HG03460 (cell line): ENCODE results near the gene ARHGEF4.

Experiments
- ATAC-seq: cut with Tn5 transposase; IDR thresholded peaks from one replicate; pipeline ENCODE4 v1.9.1; 2021; ENCODE audit not compliant: unreplicated experiment

ARHGEF4 gene

DNA sequence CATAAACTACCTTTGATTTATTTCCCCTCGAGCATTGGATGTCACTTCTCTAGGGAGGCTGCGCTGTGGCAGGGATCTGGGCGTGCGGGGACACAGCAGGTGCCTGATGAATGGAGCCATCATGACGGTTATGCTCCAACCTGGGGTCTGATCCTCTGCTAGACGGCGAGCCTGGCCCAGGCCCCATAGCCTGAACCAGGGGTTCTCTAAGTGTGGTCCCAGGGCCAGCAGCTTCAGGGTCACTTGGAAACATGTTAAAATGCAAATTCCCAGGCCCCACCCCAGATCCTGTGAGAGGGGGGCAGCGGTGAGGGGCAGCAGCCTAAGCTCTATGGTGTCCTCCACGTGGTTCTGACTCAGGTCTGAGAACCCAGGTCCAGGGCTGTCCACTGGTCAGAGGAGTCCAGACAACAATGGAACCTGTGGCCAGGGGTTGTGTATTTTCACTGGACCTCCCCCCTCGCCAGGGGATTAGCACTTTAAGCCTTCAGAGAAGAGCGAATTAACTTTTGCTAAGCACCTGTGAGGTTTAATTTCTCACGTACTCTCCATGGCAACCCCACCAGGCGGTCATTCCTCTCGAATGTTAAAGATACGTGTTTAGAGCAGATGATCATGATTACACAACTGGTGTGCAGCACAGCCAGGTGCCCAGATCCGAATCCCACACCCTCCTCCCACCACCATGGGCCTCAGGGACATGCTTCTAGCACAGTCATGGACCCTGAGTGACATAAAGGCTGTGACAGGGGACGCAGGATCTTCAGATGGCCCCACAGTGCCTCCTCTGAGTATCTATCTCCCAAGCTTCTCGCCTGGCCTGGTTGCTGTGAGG, 1.6 kb upstream of the ARHGEF4 start:
- ATAC-seq = no peak

DNA sequence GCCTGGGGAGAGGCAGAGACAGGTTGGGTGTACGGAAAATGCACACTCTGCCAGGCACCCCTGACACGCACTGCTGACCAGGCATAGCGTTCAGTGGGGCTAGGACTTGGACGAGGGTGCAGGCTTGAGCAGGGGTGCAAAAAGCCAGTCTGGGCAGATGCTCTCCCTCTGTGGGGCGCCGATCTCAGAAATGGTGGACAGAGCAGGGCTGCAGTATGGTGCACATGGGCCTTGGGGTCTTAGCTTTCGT, 1.0 kb upstream of the ARHGEF4 start:
- ATAC-seq = no peak

GRCh38 chr2:130837175-130837810, 579 bp downstream of the ARHGEF4 start:
- ATAC-seq = peak; percentile 15

- ATAC-seq = no peak
Measured at GRCh38 chr2:130837811-130838565, 1.3 kb downstream of the ARHGEF4 start.

GRCh38 chr2:130839011-130839780, 2.5 kb downstream of the ARHGEF4 start:
- ATAC-seq = no peak

GRCh38 chr2:130840506-130840905, 3.8 kb downstream of the ARHGEF4 start:
- no peak for ATAC-seq

DNA sequence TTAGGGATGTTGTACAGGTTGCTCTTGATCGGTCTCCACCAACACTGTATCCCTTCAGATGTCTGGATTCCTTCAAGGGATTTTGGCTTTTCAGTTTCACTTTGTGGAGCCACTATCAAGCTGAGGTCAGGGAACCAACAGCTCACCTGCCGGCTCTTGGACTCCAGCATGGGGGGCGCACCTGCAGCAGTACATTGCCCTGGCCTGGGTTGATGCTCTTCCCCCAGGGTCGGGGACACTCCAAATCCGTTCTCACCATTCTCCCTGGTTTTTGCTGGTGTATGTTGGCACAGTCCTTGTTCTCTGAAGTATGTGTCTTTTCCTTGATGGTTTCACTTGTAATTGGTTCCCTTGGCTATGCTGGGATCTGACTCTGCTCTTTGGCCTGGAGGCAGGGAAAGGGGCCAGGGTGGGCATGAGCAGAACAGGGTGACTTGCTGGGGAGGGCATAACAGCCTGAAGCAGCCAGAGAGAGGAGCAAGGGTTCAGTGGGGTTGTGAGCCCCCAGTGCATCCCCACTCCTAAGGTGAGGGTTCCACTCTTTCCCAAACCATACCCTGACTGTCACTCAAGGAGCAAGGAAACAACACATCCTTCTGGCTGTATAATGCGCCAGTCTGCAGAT, 5.1 kb downstream of the ARHGEF4 start:
- no peak for ATAC-seq

DNA sequence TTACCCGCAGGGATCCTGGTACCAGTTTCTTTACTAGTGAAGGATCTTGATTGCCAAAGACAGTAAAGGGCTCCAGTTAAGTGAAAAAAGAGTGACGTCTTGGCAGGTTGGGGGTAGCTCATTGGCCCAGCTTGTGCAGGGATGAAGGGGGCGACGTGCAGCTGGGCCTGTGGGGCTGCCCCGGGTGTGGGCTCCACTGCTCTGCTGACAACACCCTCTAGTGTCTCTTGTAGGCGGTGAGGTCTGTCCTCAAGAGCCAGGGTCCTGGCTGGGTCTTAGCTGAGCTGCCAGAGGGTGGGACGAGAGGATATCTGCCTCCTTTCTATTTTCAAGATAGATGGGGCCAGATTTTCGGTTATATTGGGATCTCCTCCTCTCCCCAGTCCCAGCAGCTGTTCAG, 6.1 kb downstream of the ARHGEF4 start:
- ATAC-seq = no peak

GRCh38 chr2:130843321-130843985, 6.7 kb downstream of the ARHGEF4 start:
- ATAC-seq = no peak

DNA sequence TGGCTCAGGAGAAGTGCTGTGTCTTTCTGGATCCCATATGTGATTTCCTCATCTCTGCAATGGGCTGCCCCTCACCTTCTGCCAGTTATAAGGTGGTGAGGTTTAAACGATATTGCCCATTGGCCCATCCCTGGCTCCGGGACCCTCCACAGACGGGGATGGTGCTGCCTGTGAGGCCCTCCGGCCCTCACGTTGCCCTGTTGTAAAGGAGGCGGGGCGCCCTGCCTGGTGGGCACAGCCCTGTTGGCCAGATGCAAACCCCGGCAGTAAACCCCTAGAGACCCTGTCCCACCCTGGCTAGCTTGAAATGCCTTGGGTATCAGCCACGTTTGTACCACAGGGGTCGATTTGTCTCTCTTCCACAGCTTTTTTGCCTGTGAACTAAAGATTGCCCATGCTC, 7.4 kb downstream of the ARHGEF4 start:
- ATAC-seq = no peak

DNA sequence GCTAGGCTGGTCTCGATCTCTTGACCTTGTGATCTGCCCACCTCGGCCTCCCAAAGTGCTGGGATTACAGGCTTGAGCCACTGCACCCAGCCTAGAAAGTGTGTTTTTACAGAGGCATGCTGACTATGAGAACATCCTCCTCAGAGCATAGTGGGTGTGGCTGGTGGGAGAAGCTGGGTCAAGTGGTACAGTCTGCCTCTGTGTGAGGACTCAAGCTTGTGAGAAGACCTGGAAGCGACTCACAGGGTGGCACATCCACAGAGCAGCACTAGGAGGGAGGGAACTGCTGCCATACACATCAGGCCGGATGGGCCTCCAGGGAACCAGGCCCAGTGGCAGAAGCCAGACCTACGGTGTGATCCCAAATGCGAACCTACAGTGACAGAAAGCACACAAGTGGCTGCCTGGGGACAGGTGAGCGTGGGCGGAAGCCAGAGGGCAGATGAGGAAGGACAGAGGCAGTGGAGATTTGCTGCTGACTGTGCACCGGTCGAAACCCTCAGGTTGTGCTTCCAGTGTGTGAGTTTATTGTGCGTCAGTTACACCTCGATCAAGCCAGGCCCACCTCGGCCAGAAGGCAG, 8.9 kb downstream of the ARHGEF4 start:
- ATAC-seq = no peak

GRCh38 chr2:130846233-130846632, 9.5 kb downstream of the ARHGEF4 start:
- no peak for ATAC-seq

- no peak for ATAC-seq
Measured at GRCh38 chr2:130846686-130847375, 10.1 kb downstream of the ARHGEF4 start.

DNA sequence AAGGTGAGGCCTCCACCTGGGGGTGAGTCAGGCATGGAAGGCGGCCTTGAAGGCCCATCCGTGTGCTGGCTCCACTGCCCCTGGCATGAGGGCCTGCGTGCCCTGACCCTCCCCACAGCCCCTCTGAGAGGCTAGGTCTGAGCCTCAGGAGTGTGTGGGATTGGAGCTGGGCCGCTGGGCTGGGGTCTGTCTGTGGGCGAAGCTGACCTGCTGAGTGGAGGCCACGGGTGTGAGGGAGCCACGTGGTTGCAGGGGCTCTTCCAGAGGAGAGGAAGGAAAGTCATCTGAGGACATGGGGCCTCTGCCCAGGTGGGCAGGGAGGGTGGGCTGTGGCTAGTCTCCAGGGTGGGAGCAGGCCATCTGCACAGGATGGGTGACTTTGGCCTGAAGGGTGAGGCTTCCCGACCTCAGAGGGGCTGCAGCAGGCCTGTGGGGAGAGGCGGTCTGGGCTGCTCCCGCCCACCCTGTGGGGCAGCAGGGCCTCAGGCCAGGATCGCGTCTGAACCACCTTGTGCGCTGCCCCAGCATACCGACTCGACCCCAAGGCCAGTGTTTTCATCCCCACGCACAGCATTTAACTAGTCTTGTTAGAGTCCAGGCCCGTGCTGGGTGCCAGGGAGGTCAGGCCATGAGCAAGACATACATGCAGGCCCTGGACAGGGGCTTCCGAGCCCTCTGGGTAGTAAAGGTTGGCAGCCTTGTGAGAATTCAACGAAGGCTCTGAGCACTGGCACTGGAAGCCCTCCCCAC, 11.2 kb downstream of the ARHGEF4 start:
- no peak for ATAC-seq

GRCh38 chr2:130848526-130849210, 12.0 kb downstream of the ARHGEF4 start:
- no peak for ATAC-seq

- ATAC-seq = no peak
Measured at GRCh38 chr2:130849896-130850787, 13.4 kb downstream of the ARHGEF4 start.
